ENCODE data around the gene DDX17.

- TF ChIP-seq CTCF (IDR thresholded peaks at IDR 0.05; ENCODE audit: low read length) (no peak), EZH2 (optimal IDR thresholded peaks at IDR 0.05; ENCODE audit: low read depth, low read length) (no peak)
Observed at GRCh38 chr22:38518620-38519019, 12.5 kb upstream of the DDX17 start.
